ENCODE results near the gene P4HTM.

Gene P4HTM

DNA sequence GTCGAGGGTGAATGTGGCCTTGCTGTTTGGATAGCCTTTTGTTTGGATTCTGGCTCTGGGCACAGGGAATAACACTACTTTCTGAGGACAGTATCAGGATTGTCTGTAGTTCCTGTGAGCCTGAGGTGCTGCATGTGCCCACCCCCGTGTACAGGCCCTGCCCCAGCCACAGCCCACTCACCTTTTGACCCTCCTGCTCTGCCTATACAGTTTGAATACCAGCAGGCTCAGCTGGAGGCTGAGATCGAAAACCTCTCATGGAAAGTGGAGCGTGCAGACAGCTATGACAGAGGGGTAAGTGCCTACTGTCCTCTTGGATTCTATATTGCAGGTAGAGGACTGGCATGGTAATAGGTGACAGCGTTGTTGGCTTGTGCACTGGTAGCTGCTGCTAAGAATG lies 7.4 kb upstream of the P4HTM start:
- Histone ChIP-seq H3K27ac (ENCODE audit: low read depth, low read length) (no peak overlapping the region), H3K9ac (ENCODE audit: low read length in 5 of 5) (no peak overlapping the region), H3K36me3 (ENCODE audit: control insufficient read depth in 5 of 5, insufficient read depth in 5 of 5, low read length in 5 of 5) (peaks cover 14 to 79% (median 75%) of the 10 kb centered on the region in 5 donors)

DNA sequence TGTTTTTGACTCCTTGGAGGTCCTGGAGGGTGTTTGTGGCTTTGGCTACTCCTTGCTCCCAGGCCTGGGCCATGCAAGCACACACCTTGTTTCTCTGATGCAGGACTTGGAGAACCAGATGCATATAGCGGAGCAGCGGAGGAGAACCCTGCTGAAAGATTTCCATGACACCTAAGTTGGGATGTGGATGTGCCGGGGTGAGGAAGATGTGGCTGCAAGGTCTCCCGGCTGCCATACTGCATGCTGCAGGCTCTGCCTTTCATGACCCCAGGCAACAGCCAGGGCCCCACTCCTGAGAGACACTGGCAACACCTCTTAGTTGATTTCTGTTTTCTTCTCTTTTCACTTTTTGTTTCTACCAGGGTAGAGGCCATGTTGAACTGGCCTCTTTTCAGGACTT lies 6.9 kb upstream of the P4HTM start:
- no peak overlapping the region for H3K9ac ChIP-seq (ENCODE audit: low read length in 5 of 5)
- H3K27me3 ChIP-seq (ENCODE audit: control insufficient read depth in 5 of 5, insufficient read depth in 4 of 5, low read length in 5 of 5), result no peaks in the 10 kb centered on the region
- H3K4me1 ChIP-seq (ENCODE audit: control insufficient read depth in 5 of 5, insufficient read depth in 5 of 5, low read length in 5 of 5), result no peaks in the 10 kb centered on the region
- peaks cover 11 to 76% (median 71%) of the 10 kb centered on the region in 5 donors for H3K36me3 ChIP-seq (ENCODE audit: control insufficient read depth in 5 of 5, insufficient read depth in 5 of 5, low read length in 5 of 5)
- no peak overlapping the region for H3K4me3 ChIP-seq (ENCODE audit: low read depth in 1 of 5, low read length in 5 of 5)
- no peak overlapping the region for H3K27ac ChIP-seq (ENCODE audit: low read depth, low read length)
- no peaks in the 10 kb centered on the region for H3K9me3 ChIP-seq (ENCODE audit: control insufficient read depth in 5 of 5, low read length in 5 of 5)

More for the DNA sequence above, 7.4 kb upstream of the P4HTM start:
- no peaks in the 10 kb centered on the region for H3K27me3 ChIP-seq (ENCODE audit: control insufficient read depth in 5 of 5, insufficient read depth in 4 of 5, low read length in 5 of 5)
- H3K4me3 ChIP-seq (ENCODE audit: low read depth in 1 of 5, low read length in 5 of 5), result no peak overlapping the region
- no peaks in the 10 kb centered on the region for H3K4me1 ChIP-seq (ENCODE audit: control insufficient read depth in 5 of 5, insufficient read depth in 5 of 5, low read length in 5 of 5)
- no peaks in the 10 kb centered on the region for H3K9me3 ChIP-seq (ENCODE audit: control insufficient read depth in 5 of 5, low read length in 5 of 5)

DNA sequence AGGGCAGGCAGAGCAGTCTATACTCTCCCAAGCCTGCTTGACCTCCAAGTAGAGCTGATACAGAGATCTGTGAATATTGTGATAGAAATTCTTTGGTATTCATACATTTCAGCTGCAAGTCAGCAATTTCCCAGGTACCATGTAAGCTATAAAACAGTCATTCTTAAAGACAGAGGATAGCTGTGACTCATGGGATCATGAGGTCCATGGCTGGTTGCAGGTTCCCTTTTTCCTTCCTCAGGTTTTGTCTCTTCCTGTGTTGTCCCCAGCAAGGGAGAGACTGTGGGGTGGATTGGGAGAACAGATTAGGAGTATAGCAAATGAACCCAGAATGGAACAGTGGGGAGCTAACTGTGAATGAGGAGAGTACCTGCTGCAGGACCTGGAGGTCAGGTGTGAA lies 5.4 kb upstream of the P4HTM start:
- H3K4me1 ChIP-seq (ENCODE audit: control insufficient read depth in 5 of 5, insufficient read depth in 5 of 5, low read length in 5 of 5), result peaks cover 3 to 8% (median 8%) of the 10 kb centered on the region in 5 donors
- H3K9me3 ChIP-seq (ENCODE audit: control insufficient read depth in 5 of 5, low read length in 5 of 5), result no peaks in the 10 kb centered on the region
- H3K9ac ChIP-seq (ENCODE audit: low read length in 5 of 5), result no peak overlapping the region
- H3K36me3 ChIP-seq (ENCODE audit: control insufficient read depth in 5 of 5, insufficient read depth in 5 of 5, low read length in 5 of 5), result peaks cover 6 to 67% (median 61%) of the 10 kb centered on the region in 5 donors
- H3K27ac ChIP-seq (ENCODE audit: low read depth, low read length), result no peak overlapping the region
- H3K27me3 ChIP-seq (ENCODE audit: control insufficient read depth in 5 of 5, insufficient read depth in 4 of 5, low read length in 5 of 5), result no peaks in the 10 kb centered on the region
- H3K4me3 ChIP-seq (ENCODE audit: low read depth in 1 of 5, low read length in 5 of 5), result no peak overlapping the region

DNA sequence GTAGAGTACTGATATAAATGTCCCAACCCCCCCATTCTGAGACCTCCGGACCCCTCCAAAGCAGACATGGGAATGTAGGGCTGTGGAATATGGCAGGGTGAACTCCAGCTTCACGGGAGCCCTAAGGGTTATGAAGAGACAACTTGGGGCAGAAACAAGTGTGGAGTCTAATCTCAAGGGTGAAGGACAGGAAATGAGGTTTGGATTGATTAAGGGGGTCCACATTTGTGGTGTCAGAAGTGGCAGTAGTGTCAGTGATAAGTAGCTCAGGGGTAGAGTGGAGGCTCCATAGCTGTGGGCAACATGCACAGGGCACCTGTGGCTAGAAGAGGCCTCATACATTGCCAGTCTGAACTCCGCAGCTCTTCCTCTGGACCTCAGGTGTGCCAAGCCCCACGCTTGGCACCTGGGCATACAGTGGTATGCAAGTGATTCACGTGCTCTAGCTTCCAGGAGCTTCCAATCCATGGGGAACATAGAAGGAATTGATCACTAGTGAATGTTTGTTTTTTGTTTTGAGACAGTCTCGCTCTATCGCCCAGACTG lies 4.1 kb upstream of the P4HTM start:
- peak overlapping the region in 1 of 5 donors; percentile 28 for H3K9ac ChIP-seq (ENCODE audit: low read length in 5 of 5)
- H3K4me1 ChIP-seq (ENCODE audit: control insufficient read depth in 5 of 5, insufficient read depth in 5 of 5, low read length in 5 of 5), result peaks cover 5 to 19% (median 15%) of the 10 kb centered on the region in 5 donors
- no peak overlapping the region for H3K27ac ChIP-seq (ENCODE audit: low read depth, low read length)
- peaks cover 6 to 55% (median 51%) of the 10 kb centered on the region in 5 donors for H3K36me3 ChIP-seq (ENCODE audit: control insufficient read depth in 5 of 5, insufficient read depth in 5 of 5, low read length in 5 of 5)
- no peaks in the 10 kb centered on the region for H3K9me3 ChIP-seq (ENCODE audit: control insufficient read depth in 5 of 5, low read length in 5 of 5)
- no peaks in the 10 kb centered on the region for H3K27me3 ChIP-seq (ENCODE audit: control insufficient read depth in 5 of 5, insufficient read depth in 4 of 5, low read length in 5 of 5)
- H3K4me3 ChIP-seq (ENCODE audit: low read depth in 1 of 5, low read length in 5 of 5), result no peak overlapping the region

DNA sequence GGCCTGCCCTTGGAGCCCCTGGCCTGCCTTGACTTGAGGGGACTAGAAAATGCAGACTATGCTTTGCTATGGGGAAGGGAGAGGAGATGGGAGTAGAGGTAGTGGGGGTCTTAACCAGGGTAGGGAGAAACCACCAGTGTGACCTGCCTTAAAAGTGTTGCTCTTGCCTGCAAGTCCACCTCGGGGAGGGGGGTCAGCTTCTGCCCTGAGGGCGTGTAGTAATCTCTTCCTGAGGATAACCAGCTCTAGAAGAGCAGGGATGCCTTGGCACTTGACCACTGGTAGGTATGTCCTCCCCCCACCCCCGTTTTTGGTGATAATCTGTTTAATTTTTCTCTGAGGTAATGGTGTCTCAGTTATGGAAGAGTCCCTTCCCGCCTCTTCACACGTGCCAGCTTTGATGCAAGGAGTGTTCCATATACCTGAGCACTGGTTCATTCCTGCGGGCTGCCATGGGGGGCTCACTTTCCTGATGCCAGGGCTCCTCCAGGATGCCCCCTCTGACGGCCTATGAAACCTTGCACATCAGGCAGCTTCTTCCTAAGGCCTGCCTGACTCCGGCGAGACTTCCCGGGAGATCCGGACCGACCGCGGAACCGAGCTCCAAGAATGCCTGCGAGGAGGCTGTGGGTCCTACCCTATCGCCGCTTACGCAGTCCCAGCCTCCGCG lies 780 bp upstream of the P4HTM start:
- Histone ChIP-seq H3K9ac (ENCODE audit: low read length in 5 of 5) (peak overlapping the region; percentile 66 to 84 (median 72)), H3K36me3 (ENCODE audit: control insufficient read depth in 5 of 5, insufficient read depth in 5 of 5, low read length in 5 of 5) (peaks cover 0 to 26% (median 19%) of the 10 kb centered on the region in 5 donors), H3K4me1 (ENCODE audit: control insufficient read depth in 5 of 5, insufficient read depth in 5 of 5, low read length in 5 of 5) (peaks cover 9 to 29% (median 24%) of the 10 kb centered on the region in 5 donors), H3K27me3 (ENCODE audit: control insufficient read depth in 5 of 5, insufficient read depth in 4 of 5, low read length in 5 of 5) (no peaks in the 10 kb centered on the region), H3K9me3 (ENCODE audit: control insufficient read depth in 5 of 5, low read length in 5 of 5) (no peaks in the 10 kb centered on the region), H3K27ac (ENCODE audit: low read depth, low read length) (peak overlapping the region; percentile 90), H3K4me3 (ENCODE audit: low read depth in 1 of 5, low read length in 5 of 5) (peak overlapping the region; percentile 67 to 95 (median 86))

DNA sequence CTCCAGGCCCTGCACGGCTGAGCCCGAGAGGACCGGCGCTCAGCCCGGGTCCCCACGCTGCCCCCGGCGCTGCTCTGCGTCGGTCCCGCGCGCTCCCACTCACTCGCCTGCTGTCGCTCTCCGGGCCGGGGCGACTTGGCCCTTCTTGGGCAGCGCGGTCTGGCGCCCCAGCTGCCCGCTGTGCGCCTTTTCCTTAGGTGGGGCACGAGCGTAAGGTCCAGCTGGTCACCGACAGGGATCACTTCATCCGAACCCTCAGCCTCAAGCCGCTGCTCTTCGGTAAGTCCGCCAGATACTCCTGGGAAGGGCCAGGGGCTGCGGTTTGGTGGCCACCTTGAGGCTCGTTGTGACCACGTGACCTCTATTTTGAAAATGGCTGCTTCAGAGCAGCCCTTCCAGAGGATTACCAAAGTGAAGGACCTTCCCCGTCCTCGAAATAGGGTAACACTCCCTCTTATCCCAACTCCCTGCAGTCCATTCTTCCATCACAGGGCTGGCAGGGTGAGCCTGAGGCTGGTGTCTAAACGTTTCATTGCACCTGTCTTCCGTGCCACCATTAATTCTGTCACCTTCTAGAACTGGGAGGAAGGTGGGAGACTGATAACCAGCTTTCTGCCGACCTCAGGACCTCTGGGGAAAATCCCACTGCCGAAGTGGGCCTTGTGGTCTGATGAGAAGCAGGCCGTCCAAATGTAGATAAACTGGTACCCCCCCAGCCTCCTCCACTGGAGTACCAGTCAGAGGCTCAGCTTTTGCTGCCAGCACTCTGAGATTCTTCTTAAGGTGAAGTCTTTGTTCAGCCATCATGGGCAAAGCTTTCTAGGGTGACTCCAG lies 812 bp downstream of the P4HTM start:
- H3K9me3 ChIP-seq (ENCODE audit: control insufficient read depth in 5 of 5, low read length in 5 of 5), result no peaks in the 10 kb centered on the region
- H3K27ac ChIP-seq (ENCODE audit: low read depth, low read length), result peak overlapping the region; percentile 90
- no peaks in the 10 kb centered on the region for H3K27me3 ChIP-seq (ENCODE audit: control insufficient read depth in 5 of 5, insufficient read depth in 4 of 5, low read length in 5 of 5)
- peak overlapping the region; percentile 48 to 88 (median 71) for H3K9ac ChIP-seq (ENCODE audit: low read length in 5 of 5)
- H3K36me3 ChIP-seq (ENCODE audit: control insufficient read depth in 5 of 5, insufficient read depth in 5 of 5, low read length in 5 of 5), result peaks cover 0 to 20% (median 7%) of the 10 kb centered on the region in 5 donors
- H3K4me3 ChIP-seq (ENCODE audit: low read depth in 1 of 5, low read length in 5 of 5), result peak overlapping the region; percentile 83 to 95 (median 86)
- H3K4me1 ChIP-seq (ENCODE audit: control insufficient read depth in 5 of 5, insufficient read depth in 5 of 5, low read length in 5 of 5), result peaks cover 9 to 29% (median 24%) of the 10 kb centered on the region in 5 donors

DNA sequence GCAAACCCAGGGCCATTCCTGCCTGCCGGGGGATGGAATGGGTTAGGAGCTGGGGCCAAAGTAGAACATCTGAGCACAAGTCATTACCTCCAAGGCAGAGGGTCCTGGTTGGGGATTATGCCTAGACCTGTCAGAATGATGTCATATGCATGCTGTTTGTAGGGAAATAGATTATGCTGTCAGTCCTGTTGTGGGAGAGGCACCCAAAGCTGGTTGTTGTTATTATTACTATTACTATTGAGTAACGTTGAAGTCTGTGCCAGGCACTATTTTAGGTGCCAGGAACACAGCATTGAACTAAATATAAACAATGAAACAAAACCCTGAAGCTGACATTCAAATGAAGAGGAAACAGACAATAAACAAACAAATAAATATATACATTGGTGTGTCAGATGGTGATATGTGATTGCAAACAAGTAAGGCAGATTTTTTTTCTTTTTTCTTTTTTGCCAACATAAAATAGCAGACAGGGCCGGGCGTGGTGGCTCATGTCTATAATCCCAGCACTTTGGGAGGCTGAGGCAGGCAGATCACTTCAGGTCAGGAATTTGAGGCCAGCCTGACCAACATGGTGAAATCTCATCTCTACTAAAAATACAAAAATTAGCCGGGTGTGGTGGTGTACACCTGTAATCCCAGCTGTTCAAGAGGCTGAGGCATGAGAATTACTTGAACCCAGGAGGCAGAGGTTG lies 2.0 kb downstream of the P4HTM start:
- Histone ChIP-seq H3K27ac (ENCODE audit: low read depth, low read length) (no peak overlapping the region), H3K9ac (ENCODE audit: low read length in 5 of 5) (peak overlapping the region in 3 of 5 donors; percentile 30 to 39 (median 31))

DNA sequence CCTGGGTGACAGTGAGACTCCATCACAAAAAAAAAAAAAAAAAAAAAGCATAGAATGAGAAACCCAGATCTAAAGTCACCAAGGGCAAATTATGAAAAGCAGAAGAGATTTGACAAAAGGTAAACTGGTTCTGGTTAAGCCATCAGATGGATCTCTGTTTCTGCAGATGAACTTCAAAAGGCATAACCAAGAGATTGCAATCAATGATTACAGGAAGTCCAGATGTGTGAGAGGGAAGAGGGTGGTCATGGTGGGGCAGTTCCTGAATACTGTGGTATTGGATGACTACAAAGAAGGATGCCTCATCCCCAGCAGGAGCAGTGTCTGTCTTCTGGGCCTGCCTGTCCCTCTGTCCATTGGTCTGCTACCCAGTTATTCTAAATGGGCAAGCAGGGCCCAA lies 3.8 kb downstream of the P4HTM start:
- H3K36me3 ChIP-seq (ENCODE audit: control insufficient read depth in 5 of 5, insufficient read depth in 5 of 5, low read length in 5 of 5), result peaks cover 0 to 15% (median 4%) of the 10 kb centered on the region in 5 donors
- H3K27ac ChIP-seq (ENCODE audit: low read depth, low read length), result no peak overlapping the region
- no peak overlapping the region for H3K4me3 ChIP-seq (ENCODE audit: low read depth in 1 of 5, low read length in 5 of 5)
- H3K4me1 ChIP-seq (ENCODE audit: control insufficient read depth in 5 of 5, insufficient read depth in 5 of 5, low read length in 5 of 5), result peaks cover 9 to 29% (median 24%) of the 10 kb centered on the region in 5 donors
- no peak overlapping the region for H3K9ac ChIP-seq (ENCODE audit: low read length in 5 of 5)
- H3K27me3 ChIP-seq (ENCODE audit: control insufficient read depth in 5 of 5, insufficient read depth in 4 of 5, low read length in 5 of 5), result no peaks in the 10 kb centered on the region
- H3K9me3 ChIP-seq (ENCODE audit: control insufficient read depth in 5 of 5, low read length in 5 of 5), result no peaks in the 10 kb centered on the region

More for the DNA sequence above, 2.0 kb downstream of the P4HTM start:
- Histone ChIP-seq H3K4me1 (ENCODE audit: control insufficient read depth in 5 of 5, insufficient read depth in 5 of 5, low read length in 5 of 5) (peaks cover 9 to 29% (median 24%) of the 10 kb centered on the region in 5 donors), H3K36me3 (ENCODE audit: control insufficient read depth in 5 of 5, insufficient read depth in 5 of 5, low read length in 5 of 5) (peaks cover 0 to 15% (median 4%) of the 10 kb centered on the region in 5 donors), H3K9me3 (ENCODE audit: control insufficient read depth in 5 of 5, low read length in 5 of 5) (no peaks in the 10 kb centered on the region), H3K4me3 (ENCODE audit: low read depth in 1 of 5, low read length in 5 of 5) (peak overlapping the region in 1 of 5 donors; percentile 93), H3K27me3 (ENCODE audit: control insufficient read depth in 5 of 5, insufficient read depth in 4 of 5, low read length in 5 of 5) (no peaks in the 10 kb centered on the region)

DNA sequence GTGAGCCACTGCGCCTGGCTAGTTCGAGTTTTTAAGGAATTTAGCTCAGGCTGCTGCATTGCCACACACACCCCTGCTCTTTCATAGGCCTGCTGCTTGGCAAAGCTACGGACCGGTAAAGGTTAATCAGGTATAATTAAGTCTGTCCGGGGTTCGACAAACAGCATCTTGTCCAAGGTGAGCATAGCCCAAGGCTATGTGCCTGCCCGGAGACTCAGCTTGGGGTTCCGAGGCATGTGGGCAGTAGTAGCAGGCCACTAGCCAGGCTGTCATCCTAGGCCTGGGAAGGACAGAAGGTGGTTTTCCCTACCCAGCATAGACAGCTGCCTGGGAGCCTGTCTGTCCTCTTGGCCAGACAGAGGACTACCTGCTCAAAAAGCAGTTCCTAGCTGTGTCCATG lies 6.6 kb downstream of the P4HTM start:
- H3K27me3 ChIP-seq (ENCODE audit: control insufficient read depth in 5 of 5, insufficient read depth in 4 of 5, low read length in 5 of 5), result no peaks in the 10 kb centered on the region
- H3K9me3 ChIP-seq (ENCODE audit: control insufficient read depth in 5 of 5, low read length in 5 of 5), result no peaks in the 10 kb centered on the region
- H3K27ac ChIP-seq (ENCODE audit: low read depth, low read length), result no peak overlapping the region
- peaks cover 0 to 15% (median 4%) of the 10 kb centered on the region in 5 donors for H3K36me3 ChIP-seq (ENCODE audit: control insufficient read depth in 5 of 5, insufficient read depth in 5 of 5, low read length in 5 of 5)
- no peak overlapping the region for H3K4me3 ChIP-seq (ENCODE audit: low read depth in 1 of 5, low read length in 5 of 5)
- peaks cover 1 to 3% (median 2%) of the 10 kb centered on the region in 5 donors for H3K4me1 ChIP-seq (ENCODE audit: control insufficient read depth in 5 of 5, insufficient read depth in 5 of 5, low read length in 5 of 5)
- H3K9ac ChIP-seq (ENCODE audit: low read length in 5 of 5), result no peak overlapping the region

Data from subcutaneous abdominal adipose tissue (tissue), 5 donors.